Subcutaneous adipose tissue (tissue), 4 donors: ENCODE data around the gene DOCK4. TPM values are rescaled to one million over a fixed set of nuclear protein-coding genes. Genes with fewer than 3 reads are reported as not detected.

Experiments used
- total RNA-seq, 4 donors: library from RNA; depleted of rRNA; stranded (reverse); fragments of >200 nt; gene quantifications; one replicate each; pipeline ENCODE4 v1.1.0, GENCODE V29; 2016
- TF ChIP-seq, protein P1 (sequence below): fragments of 450-650 bp; IDR thresholded peaks from one replicate; pipeline ENCODE4 v1.5.1; 2016; ENCODE audit warnings: low read depth, mild to moderate bottlenecking, control low read depth, antibody characterized with exemption, moderate library complexity

DOCK4 gene
- total RNA-seq, 4 donors from 2014 or later, result 44.3 to 59.3 (median 52.5) TPM

DNA sequence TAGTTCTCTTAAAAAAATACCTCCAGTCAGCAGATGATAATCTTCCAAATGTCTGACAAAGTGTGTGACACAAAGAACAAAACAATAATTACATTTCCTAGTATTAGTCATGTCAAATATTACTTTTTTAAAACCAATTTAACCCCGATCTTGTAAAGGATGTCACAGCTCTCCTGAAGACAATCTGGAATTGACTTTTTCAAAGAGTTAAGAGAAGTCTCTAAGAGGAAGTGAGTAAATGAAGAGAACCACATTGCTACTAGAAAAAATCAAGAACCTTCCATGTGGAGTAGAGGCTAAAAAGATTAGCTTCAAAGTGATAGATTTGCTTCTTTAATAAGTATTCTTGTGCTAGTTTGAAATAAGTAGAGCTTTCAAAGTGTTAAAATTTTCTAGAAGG is 425.7 kb downstream of the DOCK4 start:
- TF ChIP-seq, protein P1, sequence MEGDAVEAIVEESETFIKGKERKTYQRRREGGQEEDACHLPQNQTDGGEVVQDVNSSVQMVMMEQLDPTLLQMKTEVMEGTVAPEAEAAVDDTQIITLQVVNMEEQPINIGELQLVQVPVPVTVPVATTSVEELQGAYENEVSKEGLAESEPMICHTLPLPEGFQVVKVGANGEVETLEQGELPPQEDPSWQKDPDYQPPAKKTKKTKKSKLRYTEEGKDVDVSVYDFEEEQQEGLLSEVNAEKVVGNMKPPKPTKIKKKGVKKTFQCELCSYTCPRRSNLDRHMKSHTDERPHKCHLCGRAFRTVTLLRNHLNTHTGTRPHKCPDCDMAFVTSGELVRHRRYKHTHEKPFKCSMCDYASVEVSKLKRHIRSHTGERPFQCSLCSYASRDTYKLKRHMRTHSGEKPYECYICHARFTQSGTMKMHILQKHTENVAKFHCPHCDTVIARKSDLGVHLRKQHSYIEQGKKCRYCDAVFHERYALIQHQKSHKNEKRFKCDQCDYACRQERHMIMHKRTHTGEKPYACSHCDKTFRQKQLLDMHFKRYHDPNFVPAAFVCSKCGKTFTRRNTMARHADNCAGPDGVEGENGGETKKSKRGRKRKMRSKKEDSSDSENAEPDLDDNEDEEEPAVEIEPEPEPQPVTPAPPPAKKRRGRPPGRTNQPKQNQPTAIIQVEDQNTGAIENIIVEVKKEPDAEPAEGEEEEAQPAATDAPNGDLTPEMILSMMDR, result no peak

DNA sequence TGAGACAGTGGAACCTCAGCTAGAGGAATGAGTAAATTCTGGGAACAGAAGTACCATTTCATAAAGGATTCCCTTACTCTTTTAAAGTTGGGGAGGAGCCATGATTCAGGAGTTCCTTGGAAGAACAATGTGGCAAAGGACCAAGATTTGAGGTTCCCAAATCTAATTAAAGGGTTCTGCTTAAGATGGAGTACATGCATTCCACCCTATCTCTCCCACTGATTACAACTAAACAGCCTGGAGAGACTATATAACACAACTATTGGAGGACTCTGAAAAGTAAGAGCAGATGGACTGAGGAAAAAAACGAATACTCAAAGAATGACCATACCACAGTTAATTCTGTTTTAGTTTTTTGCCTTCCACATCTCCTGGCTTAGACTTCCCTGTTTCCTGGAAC is 431.0 kb downstream of the DOCK4 start:
- TF ChIP-seq, protein P1, result no peak

DNA sequence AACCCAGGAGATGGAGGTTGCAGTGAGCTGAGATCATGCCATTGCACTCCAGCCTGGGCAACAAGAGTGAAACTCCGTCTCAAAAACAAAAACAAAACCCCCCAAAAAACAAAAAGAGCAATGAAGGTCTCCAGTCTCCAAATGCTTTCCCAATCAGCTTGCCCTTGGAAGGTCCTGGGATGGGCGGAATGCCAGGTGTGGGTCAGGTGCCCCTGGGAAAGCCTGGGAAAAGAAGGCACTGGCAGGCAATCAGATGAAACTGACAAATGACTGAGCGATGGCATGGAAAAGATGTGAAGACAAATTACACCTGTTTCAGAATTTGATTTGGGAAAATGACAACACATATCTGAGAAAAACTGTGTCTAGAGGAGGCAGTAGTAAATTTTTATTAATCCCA is 433.5 kb downstream of the DOCK4 start:
- TF ChIP-seq, protein P1, result no peak

DNA sequence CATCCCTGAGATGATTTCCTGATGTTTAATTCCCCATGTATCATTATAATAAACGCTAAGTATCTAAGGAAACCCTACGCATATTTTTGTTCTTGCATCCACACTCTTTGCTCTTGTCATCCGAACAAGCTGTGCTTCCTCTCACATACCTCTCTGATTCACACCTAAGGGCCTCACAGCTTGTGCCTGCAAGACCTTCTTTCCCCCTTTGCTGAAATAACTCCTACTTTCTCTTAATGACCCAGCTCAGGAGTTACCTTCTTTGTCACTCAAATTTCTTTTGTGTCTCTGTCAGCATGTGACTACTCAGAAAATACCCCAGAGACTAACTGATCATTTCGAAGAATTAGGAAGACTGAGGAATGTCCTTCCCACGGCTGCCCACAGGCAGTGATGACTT is 434.6 kb downstream of the DOCK4 start:
- TF ChIP-seq, protein P1, result no peak

DNA sequence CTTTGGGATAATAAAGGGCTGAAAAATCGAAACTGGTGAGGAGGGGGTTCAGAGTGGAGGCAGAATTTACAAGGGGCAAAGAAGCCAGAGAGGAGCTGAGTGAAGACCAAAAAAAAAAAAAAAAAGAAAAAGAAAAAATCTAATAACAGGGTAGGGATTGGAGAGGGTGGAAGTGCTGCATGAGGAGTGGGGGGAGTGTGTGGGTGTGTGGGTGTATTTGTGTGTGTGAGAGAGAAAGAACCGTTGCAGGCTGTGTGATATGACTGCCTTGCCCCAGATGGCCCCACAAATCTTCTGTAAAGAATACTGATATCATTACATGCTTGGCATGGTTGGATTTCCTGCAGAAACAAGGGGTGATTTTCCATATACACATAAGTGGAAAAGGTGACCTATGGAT is 436.1 kb downstream of the DOCK4 start:
- TF ChIP-seq, protein P1, result no peak

DNA sequence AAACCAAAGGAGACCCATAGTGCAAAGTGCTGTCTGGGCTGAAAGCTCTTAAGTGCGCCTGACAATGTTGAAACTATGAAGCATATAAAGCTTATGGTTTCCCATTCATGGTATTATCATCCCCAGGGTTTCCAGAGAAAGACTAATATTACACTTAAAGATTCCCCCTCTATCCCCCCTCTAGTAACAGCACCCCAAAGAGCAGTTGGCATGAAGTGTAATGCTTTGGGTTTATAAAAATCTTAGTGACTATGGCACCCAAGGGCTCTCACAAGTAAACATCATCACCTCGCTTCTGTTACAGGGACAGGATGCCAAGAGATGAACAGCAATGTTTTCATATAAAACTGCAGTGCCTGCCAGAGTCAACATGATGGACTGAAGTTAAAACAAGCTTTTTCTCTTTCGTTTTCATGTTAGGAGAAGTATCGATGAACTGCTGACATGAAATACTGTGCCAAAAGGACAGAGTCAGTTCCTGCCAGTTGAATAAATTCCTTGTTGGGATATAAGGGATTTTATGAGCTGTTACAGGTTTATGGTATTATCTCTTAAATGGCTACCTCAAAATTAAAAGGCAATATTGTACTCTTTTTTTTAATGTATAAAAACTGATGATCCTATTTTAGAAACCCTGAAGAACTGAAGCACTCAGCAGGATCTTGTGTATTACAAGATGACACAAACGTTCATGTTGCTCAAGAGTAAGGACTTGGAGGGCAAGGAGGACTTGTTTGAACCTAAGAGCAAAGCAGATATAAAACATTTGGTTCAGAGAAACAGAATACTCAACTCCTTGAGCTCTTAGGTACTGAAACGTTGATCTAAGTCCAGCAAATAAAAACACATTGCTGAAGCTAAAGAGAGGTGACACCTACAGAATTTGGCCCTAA is 440.2 kb downstream of the DOCK4 start:
- TF ChIP-seq, protein P1, result no peak

DNA sequence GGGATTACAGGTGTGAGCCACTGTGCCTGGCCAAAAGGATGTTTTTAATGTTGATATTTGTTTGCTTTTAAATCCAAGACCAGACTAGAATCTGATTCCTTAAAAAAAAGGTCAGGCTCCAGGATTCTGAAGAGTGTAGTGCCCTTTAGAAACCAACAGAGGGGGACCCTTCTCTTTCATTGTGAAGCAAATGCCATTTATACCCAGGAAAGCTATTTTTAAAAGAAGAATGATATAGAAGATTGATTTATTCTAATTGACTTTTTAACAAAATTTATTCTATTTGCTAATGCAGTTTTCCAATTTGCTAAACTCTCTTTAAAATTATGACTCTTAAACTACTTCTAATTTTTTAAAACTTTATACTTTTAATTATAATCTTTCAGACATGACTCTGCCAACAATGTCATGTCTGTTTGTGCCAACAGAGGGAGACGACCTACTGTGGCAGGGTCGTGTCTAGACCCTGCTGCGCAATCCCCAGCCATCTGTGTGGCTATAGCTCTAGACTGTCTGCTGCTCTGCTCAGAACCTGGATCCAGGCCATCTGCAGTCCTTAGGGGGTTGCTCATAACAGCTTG is 442.9 kb downstream of the DOCK4 start:
- TF ChIP-seq, protein P1, result no peak
